Spleen (tissue), 7 donors: ENCODE data around the gene CERS1.

Source experiments
- CTCF ChIP-seq, 11 experiments: fragments of 200-600 bp in 7 of 11; fragments of 450-650 bp in 4 of 11; sonication (generic) in 4 of 11; IDR thresholded peaks in 8 of 11; conservative IDR thresholded peaks in 3 of 11; 1 replicate in 7 of 11; 2 replicates in 4 of 11; pipeline versions ENCODE4 v1.4.0 to v1.8.0; 2016 to 2021; ENCODE audit warnings: antibody characterized with exemption in 11 of 11, inconsistent platforms in 4 of 11, mild to moderate bottlenecking in 1 of 11
- POLR2A ChIP-seq, 3 donors: fragments of 450-650 bp; IDR thresholded peaks; one replicate each; pipeline ENCODE4 v1.5.1; 2017; ENCODE audit warnings: antibody characterized with exemption in 3 of 3, mild to moderate bottlenecking in 1 of 3
- donor health status: DM: no; HTN: no; CAD: no; lungs with moderate emphysema.
- donor health status: DM: no; HTN: no; CAD: no.
- donor health status: DM: no; HTN: no; CAD: no.

DNA sequence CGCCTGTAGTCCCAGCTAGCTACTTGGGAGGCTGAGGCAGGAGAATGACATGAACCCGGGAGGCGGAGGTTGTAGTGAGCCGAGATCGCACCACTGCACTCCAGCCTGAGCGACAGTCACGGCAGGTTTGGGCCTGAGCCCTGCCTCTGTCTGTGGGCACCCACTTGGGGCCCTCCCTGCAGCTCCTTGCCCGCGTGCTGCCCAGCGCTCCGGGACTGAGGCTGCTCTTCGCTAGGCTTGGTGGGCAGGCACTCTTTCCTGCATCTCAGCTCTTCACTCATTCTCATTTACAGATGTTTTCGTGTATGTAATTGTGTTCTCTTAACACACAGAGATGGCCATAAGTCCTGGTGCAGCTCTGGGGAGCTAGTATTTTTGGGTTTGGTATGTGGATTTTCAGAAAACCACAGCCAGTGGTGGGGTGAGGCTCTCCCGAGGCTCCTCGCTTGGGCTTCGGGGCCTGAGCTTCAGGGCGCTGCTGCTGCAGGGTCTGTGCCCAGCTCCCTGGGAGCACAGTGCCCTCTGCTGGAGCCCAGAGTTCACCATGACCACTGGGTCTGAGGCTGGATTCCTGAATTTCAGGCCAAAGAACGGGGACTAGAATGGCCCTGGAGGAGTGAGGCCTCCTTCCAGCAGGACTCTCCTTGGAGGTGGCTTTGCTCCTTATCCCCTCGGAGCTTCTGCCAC, 49.0 kb downstream of the CERS1 start:
- TF ChIP-seq CTCF (IDR thresholded peaks at IDR 0.05 in 8 of 11, conservative IDR thresholded peaks at IDR 0.05 in 3 of 11) (peak; percentile 23 to 87 (median 82)), POLR2A (IDR thresholded peaks at IDR 0.05) (no peak)
